Measurements from ENCODE around the gene NADSYN1. TPM values are rescaled to one million over a fixed set of nuclear protein-coding genes. Genes with fewer than 3 reads are reported as not detected.

The NADSYN1 gene
- total RNA-seq, 2 experiments from 2014 or later = 70.9 to 122 TPM

DNA sequence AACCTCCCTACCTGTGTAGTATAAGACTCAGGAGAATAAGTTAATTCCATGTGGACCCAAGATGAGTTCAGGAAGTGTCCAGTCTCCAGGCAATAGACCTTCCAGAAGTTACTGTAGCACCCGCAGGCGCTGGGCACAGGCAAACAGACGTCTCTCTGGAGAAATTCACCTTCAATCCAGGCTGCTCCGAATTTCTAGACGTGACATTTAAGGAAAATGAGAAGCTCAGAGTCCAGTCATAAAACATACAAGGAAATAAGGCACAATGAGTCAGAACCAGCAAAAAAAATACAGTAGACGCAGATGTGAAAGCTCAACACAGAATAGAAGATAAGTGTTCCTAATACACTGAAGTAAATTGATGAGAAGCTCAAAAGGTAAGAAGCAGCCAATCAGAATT lies 14.2 kb downstream of the NADSYN1 start:
- H3K4me3 ChIP-seq (ENCODE audit: low read depth, low read length, poor library complexity, severe bottlenecking) = no peak overlapping the region
- no peaks in the 10 kb centered on the region for H4K20me1 ChIP-seq (ENCODE audit: insufficient read depth, low read length)
- no peak for DNase-seq (ENCODE audit: low spot score)
- CTCF ChIA-PET (ENCODE audit: unreplicated experiment) = no interaction called here
- H3K36me3 ChIP-seq (ENCODE audit: insufficient read depth, low read length) = peaks cover 17% of the 10 kb centered on the region
- H3K4me1 ChIP-seq (ENCODE audit: insufficient read depth, low read length, poor library complexity, severe bottlenecking) = no peaks in the 10 kb centered on the region
- POLR2A ChIA-PET = interaction anchor here (1.0 kb wide), 1 partner anchor 15 kb away, joined by 3 read pairs; the partner anchor contains the start of gene NADSYN1
- intact Hi-C loops (cut with micrococcal nuclease; ENCODE audit: unreplicated experiment) = no loop called here
- TF ChIP-seq EZH2phosphoT487 (IDR thresholded peaks at IDR 0.05; ENCODE audit: borderline replicate concordance, low read depth, low read length) = no peak
- TF ChIP-seq, protein P1, sequence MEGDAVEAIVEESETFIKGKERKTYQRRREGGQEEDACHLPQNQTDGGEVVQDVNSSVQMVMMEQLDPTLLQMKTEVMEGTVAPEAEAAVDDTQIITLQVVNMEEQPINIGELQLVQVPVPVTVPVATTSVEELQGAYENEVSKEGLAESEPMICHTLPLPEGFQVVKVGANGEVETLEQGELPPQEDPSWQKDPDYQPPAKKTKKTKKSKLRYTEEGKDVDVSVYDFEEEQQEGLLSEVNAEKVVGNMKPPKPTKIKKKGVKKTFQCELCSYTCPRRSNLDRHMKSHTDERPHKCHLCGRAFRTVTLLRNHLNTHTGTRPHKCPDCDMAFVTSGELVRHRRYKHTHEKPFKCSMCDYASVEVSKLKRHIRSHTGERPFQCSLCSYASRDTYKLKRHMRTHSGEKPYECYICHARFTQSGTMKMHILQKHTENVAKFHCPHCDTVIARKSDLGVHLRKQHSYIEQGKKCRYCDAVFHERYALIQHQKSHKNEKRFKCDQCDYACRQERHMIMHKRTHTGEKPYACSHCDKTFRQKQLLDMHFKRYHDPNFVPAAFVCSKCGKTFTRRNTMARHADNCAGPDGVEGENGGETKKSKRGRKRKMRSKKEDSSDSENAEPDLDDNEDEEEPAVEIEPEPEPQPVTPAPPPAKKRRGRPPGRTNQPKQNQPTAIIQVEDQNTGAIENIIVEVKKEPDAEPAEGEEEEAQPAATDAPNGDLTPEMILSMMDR (conservative IDR thresholded peaks at IDR 0.05; ENCODE audit: low read length) = no peak
- H3K4me2 ChIP-seq (ENCODE audit: low read length) = no peak overlapping the region
- no peaks in the 10 kb centered on the region for H3K79me2 ChIP-seq (ENCODE audit: insufficient read depth, low read depth, low read length)
- BruUV-seq (replicated peaks) = no TSS peak
- H3K27ac ChIP-seq (ENCODE audit: low read depth, low read length, poor library complexity, severe bottlenecking) = no peak overlapping the region
- H3K9me2 ChIP-seq (ENCODE audit: insufficient read depth, low read length) = no peaks in the 10 kb centered on the region
- no peak overlapping the region for H2AFZ ChIP-seq (ENCODE audit: low read length)
- no peaks in the 10 kb centered on the region for H3K9me3 ChIP-seq (ENCODE audit: low read length)

DNA sequence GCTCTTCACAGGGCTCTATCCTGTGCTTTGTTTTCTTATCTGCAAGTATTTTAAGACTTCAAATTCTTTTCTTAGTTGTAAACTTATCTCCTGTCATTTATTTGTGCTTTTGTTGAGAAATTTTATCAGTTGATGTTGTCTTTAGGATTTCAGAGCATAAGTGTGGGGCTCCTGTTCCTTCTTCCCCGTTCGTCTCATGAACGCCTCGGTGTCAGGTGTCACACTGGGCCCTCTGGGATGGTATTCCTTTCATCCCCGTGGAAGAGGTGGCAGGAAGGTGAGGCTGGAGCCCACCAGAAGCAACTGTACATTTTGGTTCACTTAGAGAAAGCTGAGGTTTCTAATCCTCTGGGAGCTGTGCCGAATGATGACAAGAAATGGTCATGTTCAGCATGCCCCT lies 17.9 kb downstream of the NADSYN1 start:
- TF ChIP-seq, protein P1 (conservative IDR thresholded peaks at IDR 0.05; ENCODE audit: low read length) = no peak
- no peak for TF ChIP-seq EZH2phosphoT487 (IDR thresholded peaks at IDR 0.05; ENCODE audit: borderline replicate concordance, low read depth, low read length)
- ChIA-PET POLR2A (no interaction called here), CTCF (ENCODE audit: unreplicated experiment) (no interaction called here)
- intact Hi-C loops (cut with micrococcal nuclease; ENCODE audit: unreplicated experiment) = no loop called here
- DNase-seq (ENCODE audit: low spot score) = no peak
- no peaks in the 10 kb centered on the region for H4K20me1 ChIP-seq (ENCODE audit: insufficient read depth, low read length)
- no peaks in the 10 kb centered on the region for H3K9me3 ChIP-seq (ENCODE audit: low read length)
- no peak overlapping the region for H3K4me3 ChIP-seq (ENCODE audit: low read depth, low read length, poor library complexity, severe bottlenecking)
- no peaks in the 10 kb centered on the region for H3K9me2 ChIP-seq (ENCODE audit: insufficient read depth, low read length)
- H3K36me3 ChIP-seq (ENCODE audit: insufficient read depth, low read length) = peaks cover 18% of the 10 kb centered on the region
- no peak overlapping the region for H3K4me2 ChIP-seq (ENCODE audit: low read length)
- no TSS peak for BruUV-seq (replicated peaks)
- H3K79me2 ChIP-seq (ENCODE audit: insufficient read depth, low read depth, low read length) = no peaks in the 10 kb centered on the region
- no peak overlapping the region for H2AFZ ChIP-seq (ENCODE audit: low read length)
- H3K27ac ChIP-seq (ENCODE audit: low read depth, low read length, poor library complexity, severe bottlenecking) = no peak overlapping the region
- H3K4me1 ChIP-seq (ENCODE audit: insufficient read depth, low read length, poor library complexity, severe bottlenecking) = no peaks in the 10 kb centered on the region

DNA sequence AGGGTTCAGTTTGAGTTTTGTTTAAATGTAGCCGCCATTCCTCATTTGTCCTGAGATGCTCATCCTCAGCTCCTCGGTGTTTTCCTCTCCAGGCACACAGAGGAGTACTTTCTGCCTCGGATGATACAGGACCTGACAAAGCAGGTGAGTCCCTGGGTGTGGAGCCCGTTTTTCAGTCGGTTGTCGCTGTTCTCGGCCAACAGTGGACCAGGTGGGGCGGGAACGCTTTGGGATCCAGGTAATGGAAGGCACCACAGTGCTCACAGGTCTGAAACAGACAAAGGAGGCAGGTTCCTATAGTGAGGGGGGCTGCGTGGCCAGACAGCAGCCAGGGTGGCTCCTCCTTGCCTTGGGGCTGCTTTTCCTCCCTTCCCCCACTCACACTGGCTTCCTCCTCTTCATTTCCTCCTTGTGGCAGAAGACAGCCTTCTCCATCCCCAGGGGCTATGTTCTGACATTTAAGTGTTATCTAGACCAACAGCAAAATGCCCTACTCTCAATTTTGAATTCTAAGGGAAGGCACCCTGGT lies 19.4 kb downstream of the NADSYN1 start:
- intact Hi-C loops (cut with micrococcal nuclease; ENCODE audit: unreplicated experiment) = no loop called here
- H3K9me2 ChIP-seq (ENCODE audit: insufficient read depth, low read length) = no peaks in the 10 kb centered on the region
- ChIA-PET CTCF (ENCODE audit: unreplicated experiment) (no interaction called here), POLR2A (no interaction called here)
- DNase-seq (ENCODE audit: low spot score) = no peak
- H3K4me3 ChIP-seq (ENCODE audit: low read depth, low read length, poor library complexity, severe bottlenecking) = no peak overlapping the region
- H4K20me1 ChIP-seq (ENCODE audit: insufficient read depth, low read length) = no peaks in the 10 kb centered on the region
- H3K36me3 ChIP-seq (ENCODE audit: insufficient read depth, low read length) = peaks cover 20% of the 10 kb centered on the region
- TF ChIP-seq EZH2phosphoT487 (IDR thresholded peaks at IDR 0.05; ENCODE audit: borderline replicate concordance, low read depth, low read length) = no peak
- TF ChIP-seq, protein P1 (conservative IDR thresholded peaks at IDR 0.05; ENCODE audit: low read length) = no peak
- no peak overlapping the region for H3K27ac ChIP-seq (ENCODE audit: low read depth, low read length, poor library complexity, severe bottlenecking)
- no peaks in the 10 kb centered on the region for H3K4me1 ChIP-seq (ENCODE audit: insufficient read depth, low read length, poor library complexity, severe bottlenecking)
- BruUV-seq (replicated peaks) = no TSS peak
- H2AFZ ChIP-seq (ENCODE audit: low read length) = no peak overlapping the region
- no peak overlapping the region for H3K4me2 ChIP-seq (ENCODE audit: low read length)
- H3K9me3 ChIP-seq (ENCODE audit: low read length) = no peaks in the 10 kb centered on the region
- H3K79me2 ChIP-seq (ENCODE audit: insufficient read depth, low read depth, low read length) = no peaks in the 10 kb centered on the region
